HEK293T (cell line): ENCODE results near the gene PI4K2A.

ENCODE experiments used
- CTBP1 ChIP-seq: fragments of 450-650 bp; IDR thresholded peaks from 2 replicates; pipeline ENCODE4 v1.6.1; 2016; ENCODE audit warnings: borderline replicate concordance
- HDGF ChIP-seq: fragments of 450-650 bp; IDR thresholded peaks from 2 replicates; pipeline ENCODE4 v1.6.1; 2017; ENCODE audit warnings: antibody characterized with exemption, borderline replicate concordance
- LEF1 ChIP-seq: fragments of 450-650 bp; IDR thresholded peaks from 2 replicates; pipeline ENCODE4 v1.6.1; 2017; ENCODE audit warnings: mild to moderate bottlenecking, borderline replicate concordance
- SP1 ChIP-seq: fragments of 450-650 bp; IDR thresholded peaks from 2 replicates; pipeline ENCODE4 v1.6.1; 2017
- TF ChIP-seq, protein P1 (sequence below): fragments of 450-650 bp; IDR thresholded peaks from 2 replicates; pipeline ENCODE4 v1.6.1; 2016

- TF ChIP-seq, protein P1, sequence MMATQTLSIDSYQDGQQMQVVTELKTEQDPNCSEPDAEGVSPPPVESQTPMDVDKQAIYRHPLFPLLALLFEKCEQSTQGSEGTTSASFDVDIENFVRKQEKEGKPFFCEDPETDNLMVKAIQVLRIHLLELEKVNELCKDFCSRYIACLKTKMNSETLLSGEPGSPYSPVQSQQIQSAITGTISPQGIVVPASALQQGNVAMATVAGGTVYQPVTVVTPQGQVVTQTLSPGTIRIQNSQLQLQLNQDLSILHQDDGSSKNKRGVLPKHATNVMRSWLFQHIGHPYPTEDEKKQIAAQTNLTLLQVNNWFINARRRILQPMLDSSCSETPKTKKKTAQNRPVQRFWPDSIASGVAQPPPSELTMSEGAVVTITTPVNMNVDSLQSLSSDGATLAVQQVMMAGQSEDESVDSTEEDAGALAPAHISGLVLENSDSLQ: no peak
- TF ChIP-seq LEF1: no peak
- TF ChIP-seq HDGF: no peak
- no peak for TF ChIP-seq CTBP1
- no peak for TF ChIP-seq SP1
These were observed 84.0 kb downstream of the PI4K2A start for GRCh38 chr10:97724341-97724941.
